SK-N-SH (cell line): ENCODE results near the gene NPAT. TPM values are rescaled to one million over a fixed set of nuclear protein-coding genes. Genes with fewer than 3 reads are reported as not detected.
"Not testable (repeated sequence)": the region's sequence is repeated elsewhere in the genome, so short reads cannot be mapped to it uniquely, and the experiment has no call there.

Experiments used
- CTCF ChIA-PET: fragments of 300-600, 350-600 bp; formaldehyde crosslinking; extraction: SDS; loops from one replicate; lab custom pipeline; 2021; lab: Yijun Ruan, JAX
- POLR2A ChIA-PET: fragments of 350-600 bp; sonication (Branson Sonifier 250); formaldehyde crosslinking; extraction: SDS; loops from one replicate; lab custom pipeline; 2020; ENCODE audit warnings: antibody characterized with exemption, inconsistent platforms; lab: Yijun Ruan, JAX
- DNase-seq: peaks from one replicate; pipeline ENCODE4 v3.0.0; 2012
- H2AFZ ChIP-seq: fragments of 200-600 bp; sonication (generic); 2 replicates; pipeline ENCODE4 v1.8.1; 2016; ENCODE audit warnings: antibody characterized with exemption, mild to moderate bottlenecking, low read depth
- H3F3A ChIP-seq: fragments of 200-600 bp; sonication (generic); replicated peaks from 2 replicates; pipeline ENCODE3; 2016; ENCODE audit warnings: antibody characterized with exemption, mild to moderate bottlenecking; ENCODE audit not compliant: insufficient read depth
- H3K27ac ChIP-seq, 2 experiments: fragments of 200-500 bp in 1 of 2; fragments of 200-600 bp in 1 of 2; sonication (Bioruptor generic) in 1 of 2; sonication (generic), shearing (Covaris generic) in 1 of 2; 2 replicates each; pipeline versions ENCODE4 v1.5.1 to v1.6.1; 2014 to 2016; ENCODE audit warnings: low read depth in 2 of 2, inconsistent platforms in 1 of 2, low read length in 1 of 2, mild to moderate bottlenecking in 1 of 2, mixed read lengths in 1 of 2
- H3K27me3 ChIP-seq: fragments of 200-600 bp; sonication (generic), shearing (Covaris generic); 2 replicates; pipeline ENCODE4 v1.6.1; 2016; ENCODE audit warnings: mixed run types; ENCODE audit not compliant: insufficient read depth
- H3K36me3 ChIP-seq, 2 experiments: fragments of 200-500 bp in 1 of 2; fragments of 200-600 bp in 1 of 2; sonication (Bioruptor generic) in 1 of 2; sonication (generic) in 1 of 2; replicated peaks in 1 of 2; 2 replicates each; pipeline versions ENCODE3 to v1.5.1; 2014 to 2016; ENCODE audit warnings: low read length in 1 of 2, mild to moderate bottlenecking in 1 of 2; ENCODE audit not compliant: insufficient read depth in 2 of 2, control insufficient read depth in 1 of 2
- H3K4me1 ChIP-seq, 2 experiments: fragments of 200-500 bp in 1 of 2; fragments of 200-600 bp in 1 of 2; sonication (Bioruptor generic) in 1 of 2; sonication (generic), shearing (Covaris generic) in 1 of 2; 2 replicates each; pipeline versions ENCODE4 v1.5.1 to v1.6.1; 2014 to 2016; ENCODE audit warnings: low read depth in 1 of 2, low read length in 1 of 2, mixed run types in 1 of 2; ENCODE audit not compliant: insufficient read depth in 2 of 2, control insufficient read depth in 1 of 2
- H3K4me2 ChIP-seq: fragments of 200-600 bp; sonication (generic), shearing (Covaris generic); 2 replicates; pipeline ENCODE4 v1.6.1; 2017; ENCODE audit warnings: mixed run types
- H3K4me3 ChIP-seq, 2 experiments: fragments of 200-500 bp in 1 of 2; fragments of 200-600 bp in 1 of 2; sonication (Bioruptor generic) in 1 of 2; sonication (generic), shearing (Covaris generic) in 1 of 2; 2 replicates each; pipeline versions ENCODE4 v1.5.1 to v1.8.1; 2014 to 2016; ENCODE audit warnings: low read depth in 2 of 2, inconsistent platforms in 1 of 2, low read length in 1 of 2, mild to moderate bottlenecking in 1 of 2, mixed read lengths in 1 of 2, moderate library complexity in 1 of 2
- H3K79me2 ChIP-seq: fragments of 200-600 bp; sonication (generic); 2 replicates; pipeline ENCODE4 v1.8.1; 2017; ENCODE audit warnings: mild to moderate bottlenecking; ENCODE audit not compliant: insufficient read depth
- H3K9ac ChIP-seq: fragments of 200-600 bp; sonication (generic); 2 replicates; pipeline ENCODE4 v1.6.1; 2017; ENCODE audit warnings: mixed run types
- H3K9me2 ChIP-seq: fragments of 200-600 bp; sonication (generic); 2 replicates; pipeline ENCODE4 v1.6.1; 2017; ENCODE audit warnings: mixed run types
- H3K9me3 ChIP-seq: fragments of 200-600 bp; sonication (generic); 2 replicates; pipeline ENCODE4 v1.6.1; 2017; ENCODE audit warnings: mixed run types, mild to moderate bottlenecking, moderate library complexity
- H4K20me1 ChIP-seq: fragments of 200-600 bp; sonication (generic); 2 replicates; pipeline ENCODE4 v1.6.1; 2017; ENCODE audit warnings: mild to moderate bottlenecking, mixed run types; ENCODE audit not compliant: insufficient read depth
- EP300 ChIP-seq, 2 experiments: IDR thresholded peaks; 2 replicates each; pipeline versions ENCODE4 v1.4.0 to v1.6.1; 2012; ENCODE audit warnings: borderline replicate concordance in 1 of 2, low read depth in 1 of 2, low read length in 1 of 2
- FOSL2 ChIP-seq: IDR thresholded peaks from 2 replicates; pipeline ENCODE4 v1.4.0; 2012; ENCODE audit warnings: low read depth, mild to moderate bottlenecking, moderate library complexity, borderline replicate concordance
- FOXM1 ChIP-seq: IDR thresholded peaks from 2 replicates; pipeline ENCODE4 v1.4.0; 2012; ENCODE audit warnings: low read depth, mild to moderate bottlenecking
- MEF2A ChIP-seq: IDR thresholded peaks from 2 replicates; pipeline ENCODE4 v1.4.0; 2012; ENCODE audit warnings: low read depth, borderline replicate concordance
- MXI1 ChIP-seq: IDR thresholded peaks from 2 replicates; pipeline ENCODE4 v1.6.1; 2012; ENCODE audit warnings: mild to moderate bottlenecking, low read depth, low read length, improper control_type of control experiment
- NFIC ChIP-seq: IDR thresholded peaks from 2 replicates; pipeline ENCODE4 v1.4.0; 2012; ENCODE audit warnings: borderline replicate concordance
- RAD21 ChIP-seq: IDR thresholded peaks from 2 replicates; pipeline ENCODE4 v1.6.1; 2012; ENCODE audit warnings: mild to moderate bottlenecking, low read length
- RXRA ChIP-seq: IDR thresholded peaks from 2 replicates; pipeline ENCODE4 v1.4.0; 2012; ENCODE audit warnings: low read depth, mild to moderate bottlenecking, borderline replicate concordance
- YY1 ChIP-seq: IDR thresholded peaks from 2 replicates; pipeline ENCODE4 v1.4.0; 2012; ENCODE audit warnings: low read depth, mild to moderate bottlenecking
- WGBS: methylation state at CpG from one replicate; pipeline ENCODE4 v1.1.6; 2017; ENCODE audit warnings: low lambda C conversion rate; 5-methylcytosine and 5-hydroxymethylcytosine counted together
- polyA plus RNA-seq, 3 experiments: library from polyadenylated mRNA; depleted of rRNA; stranded (reverse); fragments of >200 nt; gene quantifications; 2 replicates each; pipeline ENCODE4 v1.2.3, GENCODE V29; 2012
- TF ChIP-seq, protein P1 (sequence below): fragments of 150-350 bp; IDR thresholded peaks from 2 replicates; pipeline ENCODE4 v1.6.1; 2016; ENCODE audit warnings: mild to moderate bottlenecking, low read depth, low read length
- TF ChIP-seq, protein P2 (sequence below): fragments of 200-600 bp; sonication (generic); IDR thresholded peaks from 2 replicates; pipeline ENCODE4 v1.6.1; 2017; ENCODE audit warnings: antibody characterized with exemption, mild to moderate bottlenecking, moderate library complexity

The NPAT gene
- polyA plus RNA-seq, 1 of the 3 experiments (the other 2 are of a cell fraction): 2.1 TPM

DNA sequence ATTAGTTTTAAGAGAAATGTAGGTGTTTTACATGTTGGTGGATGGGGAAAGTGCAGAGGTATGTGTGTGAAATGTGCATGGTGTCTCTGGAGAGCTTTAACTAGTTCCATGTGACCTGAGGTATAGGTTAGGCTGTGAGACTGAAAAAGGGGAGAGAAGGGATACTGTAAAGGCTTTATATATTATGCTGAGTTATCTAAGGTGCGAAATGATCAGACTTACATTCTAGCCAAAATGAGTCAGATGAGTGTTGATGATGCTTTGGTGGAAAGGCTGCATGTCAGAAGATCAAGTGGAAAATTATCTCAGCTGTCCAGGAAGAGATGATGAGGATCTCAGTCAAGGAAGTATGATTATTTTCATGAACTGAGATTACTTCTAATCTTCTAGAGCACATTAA is 85.2 kb downstream of the NPAT start:
- Histone ChIP-seq H3K9me2 (no peaks in the 10 kb centered on the region), H3K9ac (no peak overlapping the region), H3K4me3 (no peak overlapping the region), H4K20me1 (no peaks in the 10 kb centered on the region), H3K27ac (no peak overlapping the region), H3K4me2 (no peak overlapping the region), H3K4me1 (no peaks in the 10 kb centered on the region; a peak in 1 of 4 replicates), H3K36me3 (peaks cover 29 to 38% of the 10 kb centered on the region in 2 experiments), H3K27me3 (no peaks in the 10 kb centered on the region), H2AFZ (no peak overlapping the region), H3K79me2 (no peaks in the 10 kb centered on the region), H3F3A (peaks cover 7% of the 10 kb centered on the region), H3K9me3 (no peaks in the 10 kb centered on the region)
- 100% methylated on average over 1 of the region's 1 CpG for WGBS
- ChIA-PET CTCF (no interaction called here), POLR2A (no interaction called here)
- TF ChIP-seq, protein P1, sequence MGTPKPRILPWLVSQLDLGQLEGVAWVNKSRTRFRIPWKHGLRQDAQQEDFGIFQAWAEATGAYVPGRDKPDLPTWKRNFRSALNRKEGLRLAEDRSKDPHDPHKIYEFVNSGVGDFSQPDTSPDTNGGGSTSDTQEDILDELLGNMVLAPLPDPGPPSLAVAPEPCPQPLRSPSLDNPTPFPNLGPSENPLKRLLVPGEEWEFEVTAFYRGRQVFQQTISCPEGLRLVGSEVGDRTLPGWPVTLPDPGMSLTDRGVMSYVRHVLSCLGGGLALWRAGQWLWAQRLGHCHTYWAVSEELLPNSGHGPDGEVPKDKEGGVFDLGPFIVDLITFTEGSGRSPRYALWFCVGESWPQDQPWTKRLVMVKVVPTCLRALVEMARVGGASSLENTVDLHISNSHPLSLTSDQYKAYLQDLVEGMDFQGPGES: no peak
- TF ChIP-seq FOXM1 (no peak), RXRA (no peak), EP300 (IDR thresholded peaks at IDR 0.05; ENCODE audit: borderline replicate concordance in 1 of 2, low read depth in 1 of 2, low read length in 1 of 2) (no peak), RAD21 (no peak), MXI1 (no peak), NFIC (no peak), MEF2A (no peak), YY1 (no peak)
- no peak for DNase-seq

DNA sequence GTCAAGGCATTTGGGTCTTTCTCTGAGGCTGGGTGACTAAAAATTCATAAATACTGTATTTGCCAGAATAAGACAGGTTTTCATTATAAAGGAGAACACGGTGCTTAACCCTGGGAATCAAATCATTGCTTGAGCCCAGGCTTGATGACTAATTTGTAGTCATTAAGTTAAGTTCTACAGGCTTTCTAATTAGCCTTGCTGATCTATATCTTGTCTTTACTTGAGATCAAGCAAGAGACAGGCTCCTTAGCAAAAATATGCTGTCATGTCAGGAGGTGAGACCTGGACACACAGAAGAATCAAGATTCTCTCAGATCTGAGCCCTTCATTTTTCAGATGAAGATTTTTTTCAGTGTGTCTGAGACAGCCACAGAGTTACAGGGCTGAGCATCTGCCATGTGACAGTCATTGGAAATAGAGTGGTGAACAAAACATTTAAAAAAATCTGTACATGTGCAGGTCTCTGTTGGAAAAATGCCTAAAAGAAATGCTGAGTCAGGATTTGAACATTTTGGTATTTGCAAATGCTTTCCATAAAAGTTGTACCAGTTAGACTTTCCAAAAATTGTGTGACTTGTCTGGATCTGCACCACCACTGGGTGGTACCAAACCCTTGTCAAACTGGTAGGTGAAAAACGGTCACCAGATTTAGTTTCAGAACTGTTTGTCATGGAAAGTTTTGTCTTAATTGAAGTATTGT is 86.4 kb downstream of the NPAT start:
- no peak overlapping the region for H2AFZ ChIP-seq
- no peaks in the 10 kb centered on the region for H3K27me3 ChIP-seq
- no peaks in the 10 kb centered on the region; a peak in 1 of 4 replicates for H3K4me1 ChIP-seq
- H3K4me2 ChIP-seq: no peak overlapping the region
- H3K9me2 ChIP-seq: no peaks in the 10 kb centered on the region
- no peaks in the 10 kb centered on the region for H4K20me1 ChIP-seq
- H3K79me2 ChIP-seq: no peaks in the 10 kb centered on the region
- DNase-seq: no peak
- 53% methylated on average over 2 of the region's 2 CpGs for WGBS
- H3K27ac ChIP-seq: peak overlapping the region in 1 of 2 experiments; percentile 31; a peak in 1 of 4 replicates
- H3K36me3 ChIP-seq: peaks cover 21 to 30% of the 10 kb centered on the region in 2 experiments
- no peak overlapping the region for H3K9ac ChIP-seq
- H3F3A ChIP-seq: peaks cover 4% of the 10 kb centered on the region
- no peak overlapping the region for H3K4me3 ChIP-seq
- CTCF ChIA-PET: no interaction called here
- POLR2A ChIA-PET: no interaction called here
- H3K9me3 ChIP-seq: no peaks in the 10 kb centered on the region
- TF ChIP-seq RAD21 (peak; percentile 20; the same call in 1 of the 2 replicates), FOSL2 (no peak)
- TF ChIP-seq, protein P2, sequence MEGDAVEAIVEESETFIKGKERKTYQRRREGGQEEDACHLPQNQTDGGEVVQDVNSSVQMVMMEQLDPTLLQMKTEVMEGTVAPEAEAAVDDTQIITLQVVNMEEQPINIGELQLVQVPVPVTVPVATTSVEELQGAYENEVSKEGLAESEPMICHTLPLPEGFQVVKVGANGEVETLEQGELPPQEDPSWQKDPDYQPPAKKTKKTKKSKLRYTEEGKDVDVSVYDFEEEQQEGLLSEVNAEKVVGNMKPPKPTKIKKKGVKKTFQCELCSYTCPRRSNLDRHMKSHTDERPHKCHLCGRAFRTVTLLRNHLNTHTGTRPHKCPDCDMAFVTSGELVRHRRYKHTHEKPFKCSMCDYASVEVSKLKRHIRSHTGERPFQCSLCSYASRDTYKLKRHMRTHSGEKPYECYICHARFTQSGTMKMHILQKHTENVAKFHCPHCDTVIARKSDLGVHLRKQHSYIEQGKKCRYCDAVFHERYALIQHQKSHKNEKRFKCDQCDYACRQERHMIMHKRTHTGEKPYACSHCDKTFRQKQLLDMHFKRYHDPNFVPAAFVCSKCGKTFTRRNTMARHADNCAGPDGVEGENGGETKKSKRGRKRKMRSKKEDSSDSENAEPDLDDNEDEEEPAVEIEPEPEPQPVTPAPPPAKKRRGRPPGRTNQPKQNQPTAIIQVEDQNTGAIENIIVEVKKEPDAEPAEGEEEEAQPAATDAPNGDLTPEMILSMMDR: peak; percentile 43; the same call in 1 of the 2 replicates

DNA sequence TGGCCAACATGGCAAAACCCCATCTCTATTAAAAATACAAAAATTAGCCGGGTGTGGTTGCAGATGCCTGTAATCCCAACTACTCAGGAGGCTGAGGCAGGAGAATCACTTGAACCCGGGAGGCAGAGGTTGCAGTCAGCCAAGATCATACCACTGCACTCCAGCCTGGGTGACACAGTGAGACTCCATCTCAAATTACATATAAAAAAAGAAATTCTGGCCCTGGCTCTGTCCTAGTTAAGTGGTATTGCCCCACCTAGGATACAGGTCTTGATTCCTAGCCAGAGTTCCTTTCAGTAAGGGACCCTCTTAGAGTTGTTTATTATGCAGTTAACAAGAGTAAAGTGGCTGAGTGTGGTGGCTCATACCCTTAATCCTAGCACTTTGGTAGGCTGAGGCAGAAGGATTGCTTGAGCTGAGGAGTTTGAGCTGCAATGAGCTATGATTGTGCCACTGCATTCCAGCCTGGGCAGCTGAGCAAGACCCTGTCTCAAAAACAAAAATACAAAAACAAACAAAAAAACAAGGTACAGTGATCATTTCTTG is 89.4 kb downstream of the NPAT start:
- Histone ChIP-seq H3K79me2 (peaks cover 18% of the 10 kb centered on the region), H3K36me3 (peaks cover 10 to 22% of the 10 kb centered on the region in 2 experiments)
- H3K4me2 ChIP-seq, POLR2A ChIA-PET, H4K20me1 ChIP-seq, H3F3A ChIP-seq, DNase-seq, H3K4me3 ChIP-seq, H3K4me1 ChIP-seq, H3K9me2 ChIP-seq, H3K27ac ChIP-seq, H3K9me3 ChIP-seq, CTCF ChIA-PET, H3K27me3 ChIP-seq, H3K9ac ChIP-seq, H2AFZ ChIP-seq: not testable (repeated sequence)
- WGBS: 86% methylated on average over 1 of the region's 2 CpGs
